Stimulated activated CD4-positive, alpha-beta T cell treated with anti-CD3 and anti-CD28 coated beads, Interleukin-15, amount 100 ng/mL, for 24 hours (primary cell): ENCODE results near the gene TRIM44.

Experiments used
- DNase-seq: peaks from one replicate; pipeline ENCODE4 v3.0.0-alpha.2; 2020

The TRIM44 gene, protein sequence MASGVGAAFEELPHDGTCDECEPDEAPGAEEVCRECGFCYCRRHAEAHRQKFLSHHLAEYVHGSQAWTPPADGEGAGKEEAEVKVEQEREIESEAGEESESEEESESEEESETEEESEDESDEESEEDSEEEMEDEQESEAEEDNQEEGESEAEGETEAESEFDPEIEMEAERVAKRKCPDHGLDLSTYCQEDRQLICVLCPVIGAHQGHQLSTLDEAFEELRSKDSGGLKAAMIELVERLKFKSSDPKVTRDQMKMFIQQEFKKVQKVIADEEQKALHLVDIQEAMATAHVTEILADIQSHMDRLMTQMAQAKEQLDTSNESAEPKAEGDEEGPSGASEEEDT

GRCh38 chr11:35662649-35663407 lies at the start of gene TRIM44:
TSS of gene TRIM44 (plus strand) at chr11:35662775. CDS start at chr11:35663112, 337 bp downstream.
- DNase-seq: peak; percentile 88

DNA sequence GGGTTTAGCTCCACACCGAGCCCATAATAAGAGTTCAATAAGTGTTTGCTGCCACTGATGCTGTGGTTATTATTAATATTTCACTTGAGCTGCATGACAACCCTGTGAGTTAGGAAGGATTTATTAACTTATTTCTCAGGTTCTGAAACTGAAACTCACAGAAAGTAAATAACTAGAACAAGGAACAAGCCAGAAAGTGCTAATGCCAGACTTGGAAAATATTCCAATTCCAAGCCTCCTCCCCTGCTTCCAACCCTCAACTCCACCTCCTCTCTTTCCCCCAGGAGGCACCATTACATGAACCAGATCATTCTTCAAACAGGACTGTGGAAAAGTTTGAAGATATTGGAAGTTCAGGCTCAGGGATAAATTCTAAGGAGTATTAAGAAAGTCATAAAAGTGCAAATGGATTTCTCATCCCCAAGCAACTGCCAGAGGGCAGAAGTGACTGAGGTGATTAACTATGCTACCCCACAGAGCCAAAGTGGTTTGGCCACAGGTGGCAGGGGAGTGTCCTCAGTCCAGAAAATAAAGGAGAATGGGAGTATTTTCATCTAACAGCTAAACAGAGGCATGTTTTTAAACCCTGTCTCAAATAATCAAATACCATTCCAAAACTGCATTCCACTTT lies 47.5 kb upstream of the TRIM44 start:
- no peak for DNase-seq

GRCh38 chr11:35615921-35616900 lies 46.4 kb upstream of the TRIM44 start:
- no peak for DNase-seq

- DNase-seq: no peak
Observed at GRCh38 chr11:35617316-35617686, 45.3 kb upstream of the TRIM44 start.

- peak; percentile 51 for DNase-seq
Observed at GRCh38 chr11:35617687-35618496, 44.7 kb upstream of the TRIM44 start, which contains the start of gene FJX1. TSS of gene FJX1 (plus strand) at chr11:35618460. CDS start at chr11:35618637, 177 bp downstream.

GRCh38 chr11:35618497-35619115 lies 44.0 kb upstream of the TRIM44 start:
- DNase-seq: peak; percentile 51

DNA sequence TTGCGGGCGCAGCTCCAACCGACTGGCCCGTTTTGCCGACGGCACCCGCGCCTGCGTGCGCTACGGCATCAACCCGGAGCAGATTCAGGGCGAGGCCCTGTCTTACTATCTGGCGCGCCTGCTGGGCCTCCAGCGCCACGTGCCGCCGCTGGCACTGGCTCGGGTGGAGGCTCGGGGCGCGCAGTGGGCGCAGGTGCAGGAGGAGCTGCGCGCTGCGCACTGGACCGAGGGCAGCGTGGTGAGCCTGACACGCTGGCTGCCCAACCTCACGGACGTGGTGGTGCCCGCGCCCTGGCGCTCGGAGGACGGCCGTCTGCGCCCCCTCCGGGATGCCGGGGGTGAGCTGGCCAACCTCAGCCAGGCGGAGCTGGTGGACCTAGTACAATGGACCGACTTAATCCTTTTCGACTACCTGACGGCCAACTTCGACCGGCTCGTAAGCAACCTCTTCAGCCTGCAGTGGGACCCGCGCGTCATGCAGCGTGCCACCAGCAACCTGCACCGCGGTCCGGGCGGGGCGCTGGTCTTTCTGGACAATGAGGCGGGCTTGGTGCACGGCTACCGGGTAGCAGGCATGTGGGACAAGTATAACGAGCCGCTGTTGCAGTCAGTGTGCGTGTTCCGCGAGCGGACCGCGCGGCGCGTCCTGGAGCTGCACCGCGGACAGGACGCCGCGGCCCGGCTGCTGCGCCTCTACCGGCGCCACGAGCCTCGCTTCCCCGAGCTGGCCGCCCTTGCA lies 43.3 kb upstream of the TRIM44 start:
- peak; percentile 58 for DNase-seq

- DNase-seq: peak; percentile 22
Observed at GRCh38 chr11:35619855-35620640, 42.5 kb upstream of the TRIM44 start.

DNA sequence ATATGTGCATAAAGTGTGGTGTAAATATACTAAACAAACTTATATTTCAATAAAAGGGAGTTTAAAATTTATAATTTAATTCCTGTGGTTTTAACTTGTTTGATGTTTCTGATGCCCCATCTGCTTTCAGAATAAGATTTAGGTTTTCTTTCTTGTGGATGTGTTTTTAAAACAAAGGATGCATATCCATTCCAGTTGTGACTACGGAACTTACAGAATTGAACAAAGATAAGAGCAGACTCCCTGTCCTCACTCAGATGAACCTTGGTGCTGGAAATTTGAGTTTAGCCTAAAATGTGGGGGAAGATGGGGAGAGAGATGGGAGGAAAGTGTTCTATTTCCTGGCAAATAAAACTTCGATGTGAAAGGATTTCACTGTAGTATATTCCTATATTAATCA lies 41.8 kb upstream of the TRIM44 start:
- no peak for DNase-seq

- DNase-seq: no peak
Observed at GRCh38 chr11:35621620-35622019, 41.0 kb upstream of the TRIM44 start.

GRCh38 chr11:35622070-35622469 lies 40.5 kb upstream of the TRIM44 start:
- DNase-seq: no peak

DNA sequence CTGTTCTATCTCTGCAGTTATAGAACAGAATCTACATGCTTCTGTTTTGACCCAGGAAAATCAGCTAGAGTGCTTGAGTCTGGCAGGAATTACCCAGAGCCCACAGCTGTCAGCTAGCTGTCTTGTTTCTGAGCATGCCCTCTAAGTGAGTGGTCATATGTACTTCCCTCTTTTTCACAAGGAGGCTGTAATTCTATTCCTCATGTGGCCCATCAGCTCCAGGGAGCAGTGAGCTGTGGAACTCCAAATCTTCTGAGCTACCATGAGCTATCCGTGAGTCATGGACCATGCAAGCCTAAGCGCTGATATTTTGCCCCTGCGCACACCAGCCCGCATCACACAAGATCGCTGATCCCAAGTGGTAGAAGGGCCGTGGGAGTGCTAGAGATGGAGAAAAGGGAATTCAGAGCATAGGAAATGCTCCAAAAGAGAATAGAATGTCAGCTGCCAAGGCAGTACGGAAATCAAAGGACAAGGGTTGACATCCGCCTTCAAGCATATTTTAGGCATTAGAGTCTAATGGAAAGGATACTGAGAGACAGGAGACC lies 38.9 kb upstream of the TRIM44 start:
- no peak for DNase-seq

GRCh38 chr11:35624316-35624715 lies 38.3 kb upstream of the TRIM44 start:
- DNase-seq: no peak

- no peak for DNase-seq
Observed at GRCh38 chr11:35624781-35625180, 37.8 kb upstream of the TRIM44 start.

DNA sequence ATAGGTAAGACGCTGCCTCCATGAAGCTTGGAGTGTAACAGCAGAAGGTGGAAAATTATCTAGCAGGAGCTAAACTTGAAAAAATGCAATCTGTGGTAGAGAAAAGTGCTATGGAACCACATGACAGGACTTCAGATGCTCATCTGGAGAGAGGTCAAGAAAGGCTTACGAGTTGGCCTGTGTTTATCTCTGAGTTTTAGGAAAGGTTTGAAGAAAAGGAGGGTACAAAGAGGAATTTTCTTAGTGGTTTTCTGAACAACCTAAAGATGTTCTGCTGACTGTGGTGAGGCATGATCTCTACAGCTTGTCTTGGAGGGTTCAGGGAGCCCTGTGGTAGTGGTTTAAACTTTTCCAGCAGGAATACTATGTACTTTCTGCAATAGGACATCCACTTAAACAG lies 36.1 kb upstream of the TRIM44 start:
- no peak for DNase-seq

DNA sequence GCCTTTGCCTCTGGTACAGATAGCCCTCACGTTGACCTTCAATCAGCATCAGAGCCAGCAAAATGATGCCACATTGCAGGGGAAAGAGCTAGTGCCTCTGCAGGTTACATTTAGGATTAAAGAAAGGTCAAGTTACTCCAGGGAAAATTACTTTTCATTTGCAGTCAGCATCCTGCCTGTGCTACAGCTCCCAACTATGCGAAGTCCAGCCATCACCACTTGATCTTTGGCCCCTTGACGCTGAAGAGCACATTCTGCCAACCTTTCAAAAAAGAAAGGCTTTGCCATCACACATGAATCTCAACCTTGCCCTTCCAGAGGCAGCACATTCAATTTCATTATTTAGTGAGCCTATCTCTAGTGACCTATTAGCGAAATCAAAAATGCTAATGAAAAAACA lies 33.1 kb upstream of the TRIM44 start:
- no peak for DNase-seq

- DNase-seq: no peak
Observed at GRCh38 chr11:35629914-35630313, 32.7 kb upstream of the TRIM44 start.

DNA sequence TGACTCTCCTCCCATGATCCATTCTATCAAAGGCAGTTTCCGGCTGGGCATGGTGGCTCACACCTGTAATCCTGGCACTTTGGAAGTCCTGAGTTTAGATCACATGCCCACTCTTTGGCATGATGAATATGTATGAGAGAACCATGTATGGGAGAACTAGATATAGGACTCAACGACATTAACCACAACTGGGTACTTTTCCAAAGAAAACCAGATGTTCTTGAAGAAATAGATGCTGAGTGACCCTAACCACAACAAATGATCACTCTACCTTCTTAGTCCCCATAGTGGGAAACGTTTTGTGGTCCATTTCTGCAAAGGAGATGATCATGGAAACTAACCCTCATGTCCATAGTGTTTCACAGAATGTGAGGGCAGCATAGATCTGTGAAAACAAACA lies 30.7 kb upstream of the TRIM44 start:
- no peak for DNase-seq

- DNase-seq: no peak
Observed at GRCh38 chr11:35632301-35632700, 30.3 kb upstream of the TRIM44 start.
